Activated CD8-positive, alpha-beta T cell treated with anti-CD3 and anti-CD28 coated beads for 36 hours (primary cell): ENCODE results near the gene NUP93. TPM values are rescaled to one million over a fixed set of nuclear protein-coding genes. Genes with fewer than 3 reads are reported as not detected.

ENCODE experiments used
- ATAC-seq: fragments of 200-7000 bp; cut with Tn5 transposase; one replicate; pipeline ENCODE4 v1.10.0; 2021; ENCODE audit warnings: mild to moderate bottlenecking, moderate library complexity
- CTCF ChIA-PET: fragments of 350-600 bp; sonication (Branson Sonifier 250); formaldehyde crosslinking; loops from one replicate; lab custom pipeline; 2021; ENCODE audit warnings: antibody characterized with exemption; lab: Charles Lee
- POLR2A ChIA-PET: fragments of 350-600 bp; sonication (Branson Sonifier 250); formaldehyde crosslinking; loops from one replicate; lab custom pipeline; 2021; ENCODE audit warnings: antibody characterized with exemption; lab: Charles Lee
- DNase-seq: peaks from one replicate; pipeline ENCODE4 v3.0.0-alpha.2; 2020
- H3K27ac Mint-ChIP-seq: one replicate; pipeline ENCODE4 v1.8.0; 2021; ENCODE audit warnings: mild to moderate bottlenecking, mixed read lengths
- H3K27me3 Mint-ChIP-seq: one replicate; pipeline ENCODE4 v1.8.0; 2021; ENCODE audit warnings: mixed read lengths
- H3K36me3 Mint-ChIP-seq: one replicate; pipeline ENCODE4 v1.8.0; 2021; ENCODE audit warnings: low read depth, mixed read lengths
- H3K4me1 Mint-ChIP-seq: one replicate; pipeline ENCODE4 v1.8.0; 2021; ENCODE audit warnings: low read depth, mixed read lengths
- H3K4me3 Mint-ChIP-seq: one replicate; pipeline ENCODE4 v1.8.0; 2021; ENCODE audit warnings: mild to moderate bottlenecking, moderate library complexity, mixed read lengths
- H3K9me3 Mint-ChIP-seq: one replicate; pipeline ENCODE4 v1.8.0; 2021; ENCODE audit warnings: mixed read lengths
- CTCF ChIP-seq: fragments of 200-600 bp; IDR thresholded peaks from one replicate; pipeline ENCODE4 v1.8.0; 2022; ENCODE audit warnings: antibody characterized with exemption, mild to moderate bottlenecking
- intact Hi-C: fragments of 100-400 bp; cut with micrococcal nuclease; formaldehyde crosslinking; loops from one replicate; pipeline ENCODE4 v1.10.0; 2022
- total RNA-seq, 2 experiments: library from RNA; stranded (reverse); gene quantifications; one replicate each; pipeline ENCODE4 v1.2.3, GENCODE V29; 2021

NUP93 gene
- total RNA-seq, 2 experiments from 2014 or later: 171 to 191 TPM

GRCh38 chr16:56817056-56817455 lies 87.1 kb downstream of the NUP93 start:
- no peak overlapping the region for H3K27ac Mint-ChIP-seq
- H3K27me3 Mint-ChIP-seq: no peaks in the 10 kb centered on the region
- H3K4me3 Mint-ChIP-seq: no peak overlapping the region
- CTCF ChIA-PET: interaction anchor here (1.0 to 1.9 kb wide), 6 partner anchors 18 to 134 kb away, joined by 3 to 8 read pairs (median 4); no protein-coding TSS in a partner anchor
- H3K4me1 Mint-ChIP-seq: no peaks in the 10 kb centered on the region
- H3K9me3 Mint-ChIP-seq: no peaks in the 10 kb centered on the region
- ATAC-seq: no peak
- no peak for DNase-seq
- TF ChIP-seq CTCF: no peak
- intact Hi-C loops: no loop called here
- peaks cover 16% of the 10 kb centered on the region for H3K36me3 Mint-ChIP-seq
- POLR2A ChIA-PET: no interaction called here

GRCh38 chr16:56817938-56818337 lies 88.0 kb downstream of the NUP93 start:
- Mint-ChIP-seq H3K36me3 (peaks cover 18% of the 10 kb centered on the region), H3K27me3 (no peaks in the 10 kb centered on the region), H3K27ac (no peak overlapping the region), H3K4me3 (no peak overlapping the region), H3K9me3 (no peaks in the 10 kb centered on the region), H3K4me1 (no peaks in the 10 kb centered on the region)
- TF ChIP-seq CTCF: no peak
- intact Hi-C loops: no loop called here
- ChIA-PET CTCF (interaction anchor here (0.6 to 1.9 kb wide), 5 partner anchors 19 to 604 kb away, joined by 3 to 8 read pairs (median 4); no protein-coding TSS in a partner anchor), POLR2A (interaction anchor here (1.0 kb wide), 1 partner anchor 115 kb away, joined by 3 read pairs; no protein-coding TSS in a partner anchor)
- DNase-seq: no peak
- ATAC-seq: no peak

GRCh38 chr16:56823081-56823733 lies 93.3 kb downstream of the NUP93 start:
- H3K27me3 Mint-ChIP-seq: no peaks in the 10 kb centered on the region

GRCh38 chr16:56824331-56824730 lies 94.4 kb downstream of the NUP93 start:
- peaks cover 46% of the 10 kb centered on the region for H3K36me3 Mint-ChIP-seq
- no peaks in the 10 kb centered on the region for H3K9me3 Mint-ChIP-seq
- no peaks in the 10 kb centered on the region for H3K4me1 Mint-ChIP-seq
- H3K4me3 Mint-ChIP-seq: no peak overlapping the region
- TF ChIP-seq CTCF: no peak
- CTCF ChIA-PET: interaction anchor here (0.9 to 1.6 kb wide), 2 partner anchors 24 to 42 kb away, joined by 3 read pairs; no protein-coding TSS in a partner anchor
- no peak overlapping the region for H3K27ac Mint-ChIP-seq
- no peak for DNase-seq
- H3K27me3 Mint-ChIP-seq: no peaks in the 10 kb centered on the region
- POLR2A ChIA-PET: no interaction called here
- intact Hi-C loops: no loop called here
- ATAC-seq: no peak

More at GRCh38 chr16:56823081-56823733, 93.3 kb downstream of the NUP93 start:
- H3K27ac Mint-ChIP-seq: no peak overlapping the region
- DNase-seq: no peak
- ATAC-seq: no peak
- H3K4me1 Mint-ChIP-seq: no peaks in the 10 kb centered on the region
- H3K4me3 Mint-ChIP-seq: no peak overlapping the region
- no peaks in the 10 kb centered on the region for H3K9me3 Mint-ChIP-seq
- POLR2A ChIA-PET: no interaction called here
- intact Hi-C loops: no loop called here
- no peak for TF ChIP-seq CTCF
- H3K36me3 Mint-ChIP-seq: peaks cover 41% of the 10 kb centered on the region
- CTCF ChIA-PET: no interaction called here

- H3K27me3 Mint-ChIP-seq: no peaks in the 10 kb centered on the region
- CTCF ChIA-PET: interaction anchor here (0.9 to 1.6 kb wide), 2 partner anchors 24 to 42 kb away, joined by 3 read pairs; no protein-coding TSS in a partner anchor
Measured at GRCh38 chr16:56824804-56825203, 94.9 kb downstream of the NUP93 start.

More at GRCh38 chr16:56824804-56825203, 94.9 kb downstream of the NUP93 start:
- no peak for ATAC-seq
- POLR2A ChIA-PET: no interaction called here
- no peak for DNase-seq
- H3K9me3 Mint-ChIP-seq: no peaks in the 10 kb centered on the region
- no peak overlapping the region for H3K4me3 Mint-ChIP-seq
- no peak for TF ChIP-seq CTCF
- peaks cover 49% of the 10 kb centered on the region for H3K36me3 Mint-ChIP-seq
- H3K4me1 Mint-ChIP-seq: no peaks in the 10 kb centered on the region
- intact Hi-C loops: no loop called here
- no peak overlapping the region for H3K27ac Mint-ChIP-seq
